Tibial artery (tissue), 4 donors: ENCODE results near the gene YWHAG.
A peak's percentile ranks its signal among the peaks of the same experiment; 100 is the strongest.

Experiments used
- DNase-seq, 2 donors: peaks; one replicate each; pipeline ENCODE4 v3.0.0-alpha.2; 2019
- H3K27ac ChIP-seq, 2 donors: fragments of 200-600 bp; sonication (generic) in 1 of 2; 1 replicate in 1 of 2; 2 replicates in 1 of 2; pipeline ENCODE4 v1.5.1; 2018 to 2019; ENCODE audit warnings: mild to moderate bottlenecking in 1 of 2
- H3K27me3 ChIP-seq, 2 donors: fragments of 200-600 bp; sonication (generic) in 1 of 2; one replicate each; pipeline versions ENCODE4 v1.5.1 to v1.6.0; 2016 to 2019
- H3K36me3 ChIP-seq, 3 donors: fragments of 200-600 bp; sonication (generic) in 2 of 3; one replicate each; pipeline ENCODE4 v1.5.1; 2016 to 2019; ENCODE audit warnings: mild to moderate bottlenecking in 2 of 3
- H3K4me1 ChIP-seq, 4 donors: fragments of 200-600 bp; sonication (generic) in 2 of 4; 1 replicate in 3 of 4; 2 replicates in 1 of 4; pipeline ENCODE4 v1.5.1; 2016 to 2019
- H3K4me3 ChIP-seq, 2 donors: fragments of 200-600 bp; sonication (generic) in 1 of 2; 1 replicate in 1 of 2; 2 replicates in 1 of 2; pipeline ENCODE4 v1.5.1; 2018 to 2019; ENCODE audit warnings: mild to moderate bottlenecking in 2 of 2
- H3K9me3 ChIP-seq, 3 donors: fragments of 200-600 bp; sonication (generic) in 1 of 3; one replicate each; pipeline ENCODE4 v1.5.1; 2016 to 2019
- intact Hi-C: fragments of 100-400 bp; cut with DNase I; formaldehyde crosslinking; loops from one replicate; pipeline ENCODE4 v1.15.0; 2023; ENCODE audit warnings: low total_unique reads
- TF ChIP-seq, protein P1 (sequence below), 2 experiments: fragments of 200-600 bp in 1 of 2; fragments of 450-650 bp in 1 of 2; IDR thresholded peaks; one replicate each; pipeline ENCODE4 v1.5.1; 2017 to 2019; ENCODE audit warnings: antibody characterized with exemption in 2 of 2, mild to moderate bottlenecking in 1 of 2, moderate library complexity in 1 of 2

The YWHAG gene

DNA sequence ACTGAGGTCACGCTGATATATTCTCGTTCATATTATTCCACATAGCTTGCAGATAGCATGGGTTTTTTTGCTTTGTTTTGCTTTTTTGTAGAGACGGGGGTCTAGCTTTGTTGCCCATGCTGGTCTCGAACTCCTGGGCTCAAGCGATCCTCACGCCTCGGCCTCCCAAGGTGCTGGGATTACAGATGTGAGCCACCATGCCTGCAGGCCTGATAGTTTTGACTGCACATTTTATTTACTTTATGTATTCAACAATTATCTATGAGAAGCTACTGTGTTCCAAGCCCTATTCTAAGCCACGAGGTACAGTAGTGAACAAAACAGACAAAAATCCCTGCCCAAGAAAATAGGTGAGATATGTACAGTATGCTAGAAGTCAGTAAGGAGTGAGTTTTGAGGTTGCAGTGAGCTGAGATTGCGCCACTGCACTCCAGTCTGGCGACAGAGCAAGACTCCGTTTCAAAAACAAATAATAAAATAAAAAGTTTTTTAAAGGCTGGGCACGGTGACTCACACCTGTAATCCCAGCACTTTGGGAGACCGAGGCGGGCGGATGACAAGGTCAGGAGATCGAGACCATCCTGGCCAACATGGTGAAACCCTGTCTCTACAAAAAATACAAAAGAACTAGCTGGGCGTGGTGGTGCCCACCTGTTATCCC is 1.3 kb upstream of the YWHAG start:
- H3K9me3 ChIP-seq = no peaks in the 10 kb centered on the region
- TF ChIP-seq, protein P1, sequence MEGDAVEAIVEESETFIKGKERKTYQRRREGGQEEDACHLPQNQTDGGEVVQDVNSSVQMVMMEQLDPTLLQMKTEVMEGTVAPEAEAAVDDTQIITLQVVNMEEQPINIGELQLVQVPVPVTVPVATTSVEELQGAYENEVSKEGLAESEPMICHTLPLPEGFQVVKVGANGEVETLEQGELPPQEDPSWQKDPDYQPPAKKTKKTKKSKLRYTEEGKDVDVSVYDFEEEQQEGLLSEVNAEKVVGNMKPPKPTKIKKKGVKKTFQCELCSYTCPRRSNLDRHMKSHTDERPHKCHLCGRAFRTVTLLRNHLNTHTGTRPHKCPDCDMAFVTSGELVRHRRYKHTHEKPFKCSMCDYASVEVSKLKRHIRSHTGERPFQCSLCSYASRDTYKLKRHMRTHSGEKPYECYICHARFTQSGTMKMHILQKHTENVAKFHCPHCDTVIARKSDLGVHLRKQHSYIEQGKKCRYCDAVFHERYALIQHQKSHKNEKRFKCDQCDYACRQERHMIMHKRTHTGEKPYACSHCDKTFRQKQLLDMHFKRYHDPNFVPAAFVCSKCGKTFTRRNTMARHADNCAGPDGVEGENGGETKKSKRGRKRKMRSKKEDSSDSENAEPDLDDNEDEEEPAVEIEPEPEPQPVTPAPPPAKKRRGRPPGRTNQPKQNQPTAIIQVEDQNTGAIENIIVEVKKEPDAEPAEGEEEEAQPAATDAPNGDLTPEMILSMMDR (IDR thresholded peaks at IDR 0.05) = no peak
- peaks cover 0 to 45% (median 22%) of the 10 kb centered on the region in 4 donors for H3K4me1 ChIP-seq
- intact Hi-C loops = loop anchor here (5.0 kb wide), 1 partner anchor 38 kb away; no protein-coding TSS in a partner anchor
- no peaks in the 10 kb centered on the region for H3K36me3 ChIP-seq
- H3K4me3 ChIP-seq = peak overlapping the region; percentile 66 to 87
- H3K27ac ChIP-seq = peak overlapping the region; percentile 92 to 97
- DNase-seq = no peak
- no peaks in the 10 kb centered on the region for H3K27me3 ChIP-seq

GRCh38 chr7:76359111-76359977 is 553 bp upstream of the YWHAG start:
- H3K36me3 ChIP-seq = no peaks in the 10 kb centered on the region
- peak overlapping the region; percentile 66 to 87 for H3K4me3 ChIP-seq
- DNase-seq = peak; percentile 98 to 99
- intact Hi-C loops = loop anchor here (5.0 kb wide), 1 partner anchor 37 kb away; no protein-coding TSS in a partner anchor
- H3K27ac ChIP-seq = peak overlapping the region; percentile 92 to 97
- TF ChIP-seq, protein P1 (IDR thresholded peaks at IDR 0.05) = peak; percentile 62 to 81
- H3K27me3 ChIP-seq = no peaks in the 10 kb centered on the region
- peaks cover 0 to 45% (median 17%) of the 10 kb centered on the region in 4 donors for H3K4me1 ChIP-seq
- H3K9me3 ChIP-seq = no peaks in the 10 kb centered on the region

DNA sequence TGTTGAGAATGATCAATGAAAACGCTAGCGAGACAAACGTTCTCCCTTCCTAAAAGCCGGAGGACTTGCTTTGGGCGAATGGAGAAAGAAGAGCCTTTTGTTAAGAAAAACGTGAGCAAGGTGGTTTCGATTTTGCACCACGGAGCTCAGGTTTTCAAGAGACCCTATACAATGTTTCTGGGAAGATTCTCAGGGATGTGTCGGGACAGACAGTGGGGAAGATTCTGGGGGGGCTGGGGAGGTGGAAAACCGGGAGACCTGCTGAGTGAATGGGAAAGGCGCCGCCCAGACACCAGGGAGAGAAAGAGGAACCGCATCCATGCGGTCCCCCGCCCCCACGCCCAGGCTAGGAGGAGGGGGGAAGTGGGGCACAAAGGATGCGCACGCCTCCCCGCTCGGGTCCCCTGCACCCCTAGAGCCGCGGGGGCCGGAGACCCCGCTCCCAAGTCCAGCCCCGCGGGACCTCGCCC is 745 bp downstream of the YWHAG start:
- Histone ChIP-seq H3K4me1 (peaks cover 0 to 52% (median 15%) of the 10 kb centered on the region in 4 donors), H3K9me3 (no peaks in the 10 kb centered on the region), H3K36me3 (no peaks in the 10 kb centered on the region), H3K27ac (peak overlapping the region; percentile 92 to 97), H3K4me3 (peak overlapping the region; percentile 66 to 87), H3K27me3 (no peaks in the 10 kb centered on the region)
- TF ChIP-seq, protein P1 (IDR thresholded peaks at IDR 0.05) = no peak
- intact Hi-C loops = loop anchor here (5.0 kb wide), 1 partner anchor 36 kb away; no protein-coding TSS in a partner anchor
- peak; percentile 75 to 86 for DNase-seq

DNA sequence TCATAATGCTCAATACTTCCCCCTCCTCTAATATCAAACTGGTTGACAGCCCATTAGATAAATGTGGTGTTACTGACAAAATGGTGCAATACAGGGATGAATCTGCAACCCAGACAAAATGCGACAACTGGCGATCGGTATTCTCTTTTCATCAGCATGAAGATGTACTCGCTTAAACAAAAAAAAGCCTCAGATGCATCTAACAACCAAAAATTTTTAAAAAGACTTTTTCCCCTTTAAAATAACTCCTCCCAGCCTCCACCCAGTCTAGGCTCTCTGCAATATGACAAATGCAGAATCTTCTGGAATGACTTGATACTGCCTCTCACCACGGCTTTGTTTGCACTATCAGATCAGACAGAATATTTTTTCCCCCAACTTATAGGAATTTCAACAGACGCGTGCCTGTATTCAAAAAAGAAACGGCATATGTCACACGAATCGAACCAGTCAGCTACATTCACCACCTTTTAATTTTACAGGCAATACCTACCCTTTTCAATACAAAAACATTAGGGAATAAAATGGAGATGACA is 1.2 kb downstream of the YWHAG start:
- peak overlapping the region; percentile 66 to 87 for H3K4me3 ChIP-seq

DNA sequence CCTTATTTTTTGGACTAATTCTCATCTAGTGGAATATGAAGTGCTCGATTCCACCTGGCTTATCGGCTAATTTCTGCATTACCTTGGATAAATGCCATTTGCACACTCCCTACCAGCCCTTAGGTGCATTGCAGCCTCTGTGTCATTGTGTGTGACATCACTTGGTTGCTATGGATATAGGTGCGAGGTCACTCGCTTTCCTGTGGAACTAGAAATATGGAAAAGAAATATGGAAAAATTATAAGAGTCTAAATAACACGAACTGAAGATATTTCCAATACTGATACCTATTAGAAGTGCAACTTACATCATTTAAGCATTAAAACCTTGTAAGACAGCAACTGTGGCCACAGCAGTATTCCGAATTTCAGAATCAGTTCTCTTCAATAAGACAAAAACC is 2.0 kb downstream of the YWHAG start:
- intact Hi-C loops = loop anchor here (5.0 kb wide), 1 partner anchor 35 kb away; no protein-coding TSS in a partner anchor
- H3K4me1 ChIP-seq = peaks cover 0 to 64% (median 20%) of the 10 kb centered on the region in 4 donors

More for the DNA sequence above, 1.2 kb downstream of the YWHAG start:
- Histone ChIP-seq H3K4me1 (peaks cover 0 to 57% (median 18%) of the 10 kb centered on the region in 4 donors), H3K9me3 (no peaks in the 10 kb centered on the region), H3K36me3 (no peaks in the 10 kb centered on the region), H3K27me3 (no peaks in the 10 kb centered on the region), H3K27ac (peak overlapping the region; percentile 92 to 97)
- DNase-seq = no peak
- intact Hi-C loops = loop anchor here (5.0 kb wide), 1 partner anchor 35 kb away; no protein-coding TSS in a partner anchor
- TF ChIP-seq, protein P1 (IDR thresholded peaks at IDR 0.05) = no peak

More for the DNA sequence above, 2.0 kb downstream of the YWHAG start:
- no peaks in the 10 kb centered on the region for H3K9me3 ChIP-seq
- peak overlapping the region; percentile 92 to 97 for H3K27ac ChIP-seq
- H3K36me3 ChIP-seq = no peaks in the 10 kb centered on the region
- peak overlapping the region; percentile 66 to 87 for H3K4me3 ChIP-seq
- H3K27me3 ChIP-seq = no peaks in the 10 kb centered on the region
- DNase-seq = no peak
- TF ChIP-seq, protein P1 (IDR thresholded peaks at IDR 0.05) = no peak
